Esophagus squamous epithelium (tissue), 4 donors: ENCODE results near the gene ZNF419.

ENCODE experiments used
- CTCF ChIP-seq, 6 experiments: fragments of 450-650 bp in 4 of 6; fragments of 200-600 bp in 2 of 6; sonication (generic) in 2 of 6; IDR thresholded peaks; one replicate each; pipeline ENCODE4 v1.5.1; 2016 to 2019; ENCODE audit warnings: antibody characterized with exemption in 6 of 6, mild to moderate bottlenecking in 4 of 6, moderate library complexity in 4 of 6
- POLR2A ChIP-seq, 4 donors: fragments of 450-650 bp; IDR thresholded peaks; one replicate each; pipeline ENCODE4 v1.6.1; 2017; ENCODE audit warnings: antibody characterized with exemption in 4 of 4, mild to moderate bottlenecking in 4 of 4, moderate library complexity in 3 of 4

GRCh38 chr19:57477191-57478008 is 10.2 kb upstream of the ZNF419 start, which contains the start of gene ZNF772:
- TF ChIP-seq CTCF (IDR thresholded peaks at IDR 0.05) (peak in 5 of 6 experiments; percentile 10 to 74 (median 46)), POLR2A (IDR thresholded peaks at IDR 0.05) (no peak)
